NOMO-1 treated with DMSO at 0.1 percent for 48 hours (cell line): ENCODE data around the gene ALDH3A1.
A peak's percentile ranks its signal among the peaks of the same experiment; 100 is the strongest.

Experiments used
- DNase-seq: peaks from one replicate; lab custom pipeline; 2025; ENCODE audit not compliant: unreplicated experiment; lab: John Stamatoyannopoulos, UW

ALDH3A1 gene

DNA sequence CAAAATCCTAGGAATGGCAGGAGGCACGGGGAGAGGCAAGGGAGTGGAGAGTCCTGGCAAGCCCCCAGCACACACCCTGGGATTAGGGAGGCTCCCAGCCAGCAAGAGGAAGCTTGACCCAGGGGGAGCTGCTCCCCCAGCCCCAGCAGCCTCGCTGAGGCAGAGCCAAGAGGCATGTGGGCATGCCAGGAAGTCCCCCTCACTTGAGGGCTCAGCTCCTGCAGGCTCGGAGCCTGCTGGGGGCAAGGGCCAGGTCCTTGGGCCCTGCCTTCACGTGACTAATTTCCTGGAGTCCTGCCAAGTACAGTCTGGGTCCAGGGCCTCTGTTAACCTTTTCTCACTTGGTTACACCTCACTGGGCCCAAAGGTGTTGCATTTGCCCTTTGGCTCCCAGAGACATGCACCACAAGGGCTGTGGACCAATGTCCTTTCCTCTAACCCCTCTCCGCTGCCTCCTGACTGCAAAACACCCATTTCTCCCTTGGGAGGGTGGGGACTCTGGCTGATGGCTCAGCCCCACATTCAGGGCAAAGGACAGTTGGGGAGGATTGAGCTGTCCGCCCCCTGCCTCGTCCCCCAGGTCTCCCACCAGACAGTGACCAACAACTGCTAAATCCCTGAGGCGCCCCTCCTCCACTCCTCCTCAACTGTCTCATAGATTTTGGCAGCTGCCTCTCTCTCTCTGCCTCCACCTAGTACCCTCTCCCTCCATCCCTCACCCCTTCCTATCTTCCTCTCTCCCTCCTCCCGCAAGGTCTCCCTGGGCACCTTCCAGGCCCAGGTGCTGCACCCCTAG lies 27.3 kb downstream of the ALDH3A1 start:
- DNase-seq = no peak

DNA sequence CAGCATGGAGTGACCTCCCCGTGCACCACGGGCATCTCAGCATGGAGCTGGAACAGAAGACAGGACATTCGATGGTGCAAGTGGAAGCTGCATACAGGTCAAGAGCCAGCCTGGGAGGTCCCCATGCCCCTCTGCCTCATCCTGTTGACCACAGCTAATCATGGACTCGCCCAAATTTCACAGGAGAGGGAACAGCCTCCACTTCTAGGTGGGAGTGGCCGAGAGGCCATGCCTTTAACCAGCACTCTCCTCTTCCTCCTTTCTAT lies 28.0 kb downstream of the ALDH3A1 start:
- DNase-seq = peak; percentile 42

DNA sequence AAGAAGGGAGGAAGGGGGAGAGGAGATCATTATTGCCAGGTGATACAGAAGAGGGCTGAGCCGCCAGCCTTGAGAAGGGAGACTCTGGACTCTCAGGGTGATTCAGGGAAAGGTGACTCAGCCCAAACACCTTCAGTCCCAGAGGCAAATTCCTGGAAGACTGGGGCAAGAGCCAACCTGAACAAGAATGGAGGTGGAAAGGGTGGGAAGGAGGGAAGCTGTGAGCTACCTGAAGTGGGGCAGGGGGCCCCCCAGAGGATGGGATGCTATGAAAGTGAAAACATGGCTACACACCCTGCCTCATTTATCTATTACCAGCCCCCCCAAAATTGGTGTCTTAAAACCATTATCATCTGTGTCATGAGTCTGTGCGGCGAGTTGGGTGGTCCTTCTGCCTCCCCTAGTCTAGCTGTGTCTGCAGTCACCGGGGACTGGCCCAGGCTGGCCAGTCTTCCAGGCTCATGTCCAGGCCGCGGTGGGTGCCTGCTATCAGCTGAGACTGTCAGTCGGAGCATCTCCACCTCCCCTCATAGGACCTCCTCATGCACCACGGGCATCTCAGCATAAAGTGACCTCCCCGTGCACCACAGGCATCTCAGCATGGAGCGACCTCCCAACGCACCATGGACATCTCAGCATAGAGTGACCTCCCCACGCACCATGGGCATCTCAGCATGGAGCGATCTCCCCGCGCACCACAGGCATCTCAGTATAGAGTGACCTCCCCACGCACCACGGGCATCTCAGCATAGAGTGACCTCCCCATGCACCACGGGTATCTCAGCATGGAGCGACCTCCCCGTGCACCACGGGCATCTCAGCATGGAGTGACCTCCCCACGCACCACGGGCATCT lies 28.5 kb downstream of the ALDH3A1 start:
- no peak for DNase-seq

DNA sequence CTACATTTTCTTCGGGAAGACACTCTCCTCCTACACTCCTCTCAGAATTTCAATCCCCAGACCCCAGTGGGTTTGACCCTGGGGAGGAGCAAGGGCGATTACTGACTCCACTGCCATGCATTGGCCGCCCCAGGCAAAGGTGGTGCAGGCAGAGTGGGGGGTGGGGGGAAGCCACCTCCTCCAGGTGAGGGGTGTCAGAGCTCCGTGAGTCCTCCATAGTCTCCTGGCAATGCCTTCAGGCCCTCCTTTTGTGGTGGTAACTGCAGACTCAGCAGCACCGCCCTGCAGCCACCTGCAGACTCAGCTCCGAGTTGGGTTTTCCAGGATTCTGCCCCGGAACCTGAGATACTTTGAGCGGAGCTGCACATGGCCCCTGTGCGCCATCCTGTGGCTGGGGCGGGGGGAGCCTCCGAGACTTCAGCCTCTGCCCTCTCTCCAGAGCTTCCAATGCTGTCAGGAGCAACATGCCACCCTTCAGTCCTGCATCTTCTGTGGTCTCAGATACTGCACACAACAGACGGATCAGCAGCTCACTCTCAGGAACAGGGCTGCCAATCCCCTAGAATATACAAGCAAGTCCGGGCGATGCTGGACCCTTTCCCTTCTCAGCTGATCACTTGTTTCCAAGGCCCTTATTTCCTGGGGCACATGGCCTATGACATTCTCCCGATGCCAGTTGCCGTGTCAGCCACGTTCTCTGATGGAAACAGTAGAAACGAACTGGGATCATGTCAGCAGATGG lies 29.3 kb downstream of the ALDH3A1 start:
- no peak for DNase-seq

DNA sequence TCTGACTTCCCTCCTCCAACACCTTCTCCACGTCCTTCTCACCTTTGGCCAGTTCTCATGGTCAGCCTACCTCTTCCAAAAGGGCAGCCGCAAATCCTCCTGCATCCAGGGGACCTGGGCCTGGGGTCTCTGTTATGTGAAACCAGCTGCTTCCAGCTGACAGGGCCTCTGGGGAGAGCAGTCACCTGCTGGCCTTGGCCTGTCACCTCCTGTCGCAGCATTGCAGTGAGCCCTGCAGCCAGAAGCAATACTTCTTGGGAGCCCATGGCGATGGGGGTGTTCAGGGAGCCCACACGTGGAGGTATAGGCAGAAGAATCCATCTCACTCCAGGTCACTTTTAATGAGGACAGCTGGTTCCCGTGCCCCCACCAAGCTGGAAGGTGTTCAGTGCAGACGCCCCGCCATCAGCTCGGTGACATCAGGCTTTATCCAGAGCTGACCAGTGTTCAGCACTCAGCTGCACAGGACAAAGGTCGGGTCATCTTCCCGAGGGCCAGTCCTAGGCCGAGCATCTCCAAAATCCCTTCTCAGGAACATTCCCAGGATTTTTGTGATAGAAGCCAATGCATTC lies 30.0 kb downstream of the ALDH3A1 start:
- no peak for DNase-seq

DNA sequence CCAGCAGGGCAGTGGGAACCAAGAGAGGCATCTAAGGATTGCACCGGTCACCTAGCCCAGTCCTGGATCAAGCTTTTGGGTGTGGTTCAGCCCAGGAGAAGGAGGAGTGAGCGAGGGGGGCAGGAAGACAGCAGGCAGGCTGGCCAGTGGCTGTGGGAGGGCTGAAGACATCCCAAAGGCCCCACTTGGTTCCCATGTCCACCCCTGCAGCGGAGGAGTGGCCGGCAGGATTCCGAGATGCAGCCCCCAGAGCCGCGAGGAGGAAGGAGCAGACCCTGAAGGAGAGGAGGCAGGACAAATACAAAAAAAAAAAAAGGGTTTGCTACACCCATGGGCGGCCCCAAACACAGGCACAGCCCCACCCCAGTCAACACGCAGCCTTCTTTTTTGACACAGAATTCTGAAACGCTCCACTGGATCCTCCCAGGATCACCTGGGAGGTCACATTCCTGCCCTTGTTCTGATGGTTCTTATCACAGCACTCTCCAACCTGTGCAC lies 30.6 kb downstream of the ALDH3A1 start:
- no peak for DNase-seq

DNA sequence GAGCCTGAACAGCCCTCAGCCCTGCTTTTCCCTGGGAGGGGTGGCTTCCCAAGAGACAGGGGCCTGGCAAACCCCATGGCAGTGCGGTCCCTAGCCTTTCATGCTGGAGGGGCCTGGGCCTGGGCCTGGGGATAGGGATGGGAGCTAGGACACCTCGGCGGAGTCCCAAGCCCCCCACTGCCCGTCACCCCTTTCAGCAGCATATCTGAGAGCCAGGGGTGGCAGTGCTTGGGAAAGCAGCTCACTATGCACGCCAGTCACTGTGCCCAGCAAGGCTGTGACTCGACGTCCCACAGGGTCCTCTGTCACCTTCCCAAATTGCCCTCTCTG lies 31.1 kb downstream of the ALDH3A1 start:
- DNase-seq = no peak

DNA sequence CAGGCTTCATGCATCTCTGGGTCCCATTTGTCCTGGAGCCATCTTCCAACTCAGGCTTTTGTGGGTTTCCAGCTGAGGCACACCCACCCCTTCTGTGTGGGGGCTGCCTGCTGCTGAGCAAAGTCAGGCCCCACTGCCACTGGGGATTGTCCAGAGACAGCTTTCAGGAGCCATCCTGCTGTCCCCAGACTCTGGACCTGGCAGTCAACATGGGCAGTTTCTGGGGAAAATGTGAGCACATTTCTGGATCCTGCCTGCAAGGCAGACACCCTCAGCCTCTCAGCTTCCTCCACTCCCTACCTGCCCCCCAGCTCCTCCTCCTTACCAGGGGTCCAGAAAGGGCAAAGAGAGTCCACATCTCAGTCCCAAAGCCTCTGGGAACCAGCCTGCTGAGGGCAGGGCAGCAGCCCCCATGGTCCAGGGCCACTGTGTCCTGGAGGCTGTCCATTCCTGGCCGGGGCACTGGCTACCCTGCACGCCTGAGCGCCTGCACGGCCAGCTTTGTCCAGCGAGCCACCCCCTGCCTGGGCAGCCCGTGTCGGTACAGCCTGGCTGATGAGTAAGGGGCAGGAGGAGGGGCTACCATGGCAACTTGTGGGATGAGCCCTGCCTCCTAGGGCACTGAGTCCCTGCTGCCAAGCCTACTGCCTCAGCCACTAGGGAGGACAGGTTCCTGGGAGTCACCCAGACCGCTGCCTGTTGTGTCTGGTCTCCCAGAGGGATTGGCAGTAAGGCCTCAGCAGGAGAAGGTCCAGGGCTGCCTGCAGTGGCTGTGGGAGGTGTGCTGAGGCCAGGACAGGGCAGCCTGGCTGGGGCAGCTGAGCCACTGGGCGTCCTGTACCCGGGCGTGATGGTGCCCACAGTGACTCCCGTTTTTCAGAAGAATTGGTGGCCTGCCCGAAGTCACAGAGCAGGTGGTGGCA lies 31.7 kb downstream of the ALDH3A1 start, which contains the start of gene SLC47A2:
SLC47A2 (minus strand) TSS at position 477 of the 923 bp plus-strand sequence; CDS start at position 448, 29 bp downstream.
- no peak for DNase-seq

DNA sequence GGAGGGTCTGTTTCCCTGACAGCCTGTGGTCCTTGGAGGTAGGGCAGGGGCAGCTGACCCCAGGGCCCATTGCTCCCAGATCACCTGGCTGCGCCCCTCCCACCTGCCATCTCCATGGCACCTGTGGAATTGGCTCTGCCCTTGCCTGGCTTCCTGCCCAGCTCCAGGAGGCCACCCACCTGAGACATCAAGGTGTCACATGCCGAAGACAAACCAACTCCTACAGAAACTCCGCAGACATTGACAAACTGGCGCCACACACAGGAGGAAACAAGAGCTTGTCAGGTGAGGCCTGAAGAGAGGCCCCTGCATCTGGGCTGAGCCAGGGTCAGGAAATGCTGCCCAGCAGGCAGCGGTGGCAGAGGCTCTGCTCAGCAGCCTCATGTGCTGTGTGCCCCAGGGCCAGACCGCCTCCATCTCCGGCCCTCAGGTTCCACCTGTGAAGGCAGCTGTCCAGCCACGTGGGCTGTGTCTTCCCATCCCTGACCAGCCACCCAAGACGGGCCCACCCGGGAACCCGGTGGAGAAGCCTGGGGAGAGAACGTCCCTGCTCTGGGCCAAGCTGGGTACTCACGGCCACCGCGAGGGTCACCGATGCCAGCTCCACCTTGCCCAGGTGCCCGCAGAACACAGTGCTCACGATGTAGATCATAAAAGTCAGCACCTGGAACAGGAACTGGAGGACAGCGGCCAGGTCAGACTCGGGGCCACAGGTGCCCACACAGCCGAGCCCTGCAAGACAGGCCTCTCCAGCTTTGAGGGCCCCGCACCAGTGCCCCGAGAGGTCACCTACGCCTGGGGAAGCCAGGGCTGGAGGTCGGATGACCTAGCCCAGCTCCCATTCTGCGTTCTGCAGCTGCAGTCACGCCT lies 33.3 kb downstream of the ALDH3A1 start:
- no peak for DNase-seq

DNA sequence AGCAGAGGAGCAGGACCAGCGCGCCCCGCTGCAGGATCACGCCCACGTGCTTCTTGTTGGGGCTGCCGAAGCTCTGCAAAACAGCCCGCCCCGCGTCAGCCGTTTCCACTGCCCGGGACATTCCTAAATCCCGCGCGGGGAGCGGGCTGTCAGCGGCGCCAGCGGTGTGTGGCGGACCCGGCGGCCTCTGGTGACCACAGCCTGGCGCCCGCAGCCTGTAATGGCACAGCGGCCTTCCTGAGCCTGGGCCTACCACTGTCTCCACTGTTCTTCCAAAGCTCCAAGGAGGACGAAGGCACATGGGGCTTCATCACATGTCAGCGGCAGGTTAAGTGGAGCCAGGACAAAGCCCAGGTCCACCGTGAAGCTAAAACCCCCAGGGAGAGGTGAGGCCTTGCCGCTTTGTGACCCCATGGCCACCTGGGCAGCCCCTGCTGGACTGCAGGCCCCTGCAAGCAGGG lies 34.2 kb downstream of the ALDH3A1 start:
- no peak for DNase-seq

DNA sequence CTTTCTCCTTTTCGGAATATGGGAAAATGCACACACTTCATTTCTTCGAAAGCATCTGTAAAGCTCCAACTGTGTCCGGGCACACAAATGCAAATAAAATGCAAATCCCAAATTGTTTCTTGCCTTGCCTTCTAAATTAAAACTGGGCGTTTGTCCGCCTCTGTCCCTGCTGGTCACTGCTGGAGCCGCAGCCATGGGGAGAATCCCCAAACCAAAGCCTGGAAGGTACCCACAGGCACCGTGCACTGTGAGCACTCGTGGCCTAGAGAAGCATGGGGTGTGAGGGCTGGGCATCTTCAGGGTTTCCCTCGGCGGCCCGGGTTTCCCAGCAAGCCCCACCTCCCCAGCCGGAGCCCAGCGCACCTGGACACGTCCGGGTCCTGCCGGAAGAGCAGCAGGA lies 34.6 kb downstream of the ALDH3A1 start:
- DNase-seq = no peak

DNA sequence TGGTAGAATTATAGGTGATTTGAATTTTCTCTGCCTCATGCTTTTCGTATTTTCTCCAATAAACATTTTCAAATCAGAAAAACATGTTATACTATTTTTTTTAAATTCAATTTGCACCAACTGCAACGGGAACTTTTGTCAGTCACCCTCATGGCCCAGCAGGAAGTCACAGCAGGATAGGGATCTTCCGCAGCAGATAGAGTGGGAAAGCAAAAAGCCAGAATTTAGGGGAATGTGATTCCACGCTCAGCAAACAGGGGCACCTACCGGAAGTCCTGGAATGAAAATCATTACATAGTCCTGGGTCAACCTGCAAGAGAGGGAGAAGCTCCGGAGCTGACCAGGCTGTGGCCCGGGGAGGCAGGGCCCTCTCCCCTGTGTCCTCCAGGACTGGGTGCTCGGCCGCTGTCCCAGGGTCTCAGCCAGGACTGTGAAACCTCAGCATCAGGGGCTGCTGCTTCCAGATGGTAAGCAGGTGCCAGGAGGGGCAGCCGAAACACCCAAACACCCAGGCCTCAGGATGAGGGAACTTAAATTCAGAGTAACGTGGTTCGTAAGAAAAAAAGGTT lies 35.6 kb downstream of the ALDH3A1 start:
- no peak for DNase-seq

DNA sequence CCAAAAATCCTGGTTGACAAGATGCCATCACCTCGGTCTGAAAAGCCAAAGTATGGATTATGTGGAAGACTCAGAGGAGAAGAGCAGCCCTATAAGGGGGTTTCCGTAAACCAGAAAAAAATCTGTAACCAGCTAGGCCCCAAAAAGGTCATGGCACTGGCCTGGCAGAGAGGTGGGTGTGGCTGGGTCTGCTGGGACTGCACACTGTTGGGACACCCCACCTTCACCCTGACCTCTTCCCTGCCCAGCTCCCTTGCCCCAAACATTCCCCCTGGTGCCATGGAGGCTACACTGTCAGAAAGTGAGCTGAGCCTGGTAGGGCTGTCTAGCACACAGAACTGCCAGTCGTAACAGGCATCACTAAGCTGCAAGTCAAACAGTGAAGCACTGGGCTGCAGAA lies 38.3 kb downstream of the ALDH3A1 start:
- DNase-seq = no peak

DNA sequence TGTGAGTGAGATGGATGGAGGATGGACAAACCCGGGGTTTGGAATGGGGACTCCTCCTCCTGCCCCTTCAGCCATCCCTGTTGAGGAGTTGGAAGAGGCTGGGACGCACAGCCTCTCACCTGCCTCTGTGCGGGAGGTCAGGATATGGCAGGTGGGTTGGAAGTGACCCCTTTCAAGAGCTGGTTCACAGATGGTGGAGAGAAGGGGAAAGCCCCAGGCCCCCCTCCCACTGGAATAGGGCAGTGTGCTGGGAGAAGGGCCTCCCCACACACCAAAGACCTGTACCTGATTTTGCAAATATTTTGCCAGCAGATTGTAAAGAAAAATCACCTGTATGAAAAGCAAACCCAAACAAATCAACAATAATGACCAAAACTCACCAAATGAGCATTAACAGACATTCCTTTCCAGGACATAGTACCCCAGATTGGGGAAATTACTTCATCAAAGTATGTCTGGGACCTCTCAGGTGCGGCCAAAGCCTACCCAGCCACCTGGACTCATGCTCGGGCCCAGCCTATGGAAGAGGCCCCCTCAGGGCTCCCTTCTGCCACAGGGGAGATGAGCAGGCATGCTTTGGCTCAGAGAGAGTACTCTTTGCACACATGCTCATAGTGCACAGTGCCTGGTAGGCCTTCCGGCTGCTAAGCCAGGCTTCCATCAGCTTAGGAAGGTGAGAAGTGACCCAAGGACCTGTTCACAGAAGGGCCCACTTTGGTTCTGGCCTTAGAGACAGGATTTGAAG lies 39.5 kb downstream of the ALDH3A1 start:
- no peak for DNase-seq

DNA sequence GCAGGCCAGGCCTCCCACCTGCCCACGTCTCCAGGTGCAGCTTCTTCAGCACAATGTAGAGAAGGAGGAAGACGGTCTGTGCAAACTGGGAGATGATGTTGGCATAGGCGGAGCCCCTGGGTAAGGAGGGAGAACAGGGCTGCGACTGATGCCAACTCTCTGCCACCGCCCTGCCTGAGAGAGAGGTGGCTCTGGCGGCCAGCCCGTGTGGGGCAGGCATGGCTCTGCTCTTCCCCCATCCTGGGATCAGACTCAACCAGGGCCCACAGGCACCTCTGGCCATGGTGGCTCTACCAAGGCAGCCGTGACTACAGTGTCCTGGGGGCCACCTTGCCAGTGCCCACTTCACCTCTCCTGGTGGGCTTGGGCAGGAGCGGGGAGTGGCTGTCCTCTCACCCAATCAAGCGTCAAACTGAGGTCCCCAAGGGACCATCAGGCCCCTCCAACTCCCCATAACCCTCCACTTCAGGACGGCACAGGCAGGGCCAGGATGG lies 40.3 kb downstream of the ALDH3A1 start:
- DNase-seq = no peak

DNA sequence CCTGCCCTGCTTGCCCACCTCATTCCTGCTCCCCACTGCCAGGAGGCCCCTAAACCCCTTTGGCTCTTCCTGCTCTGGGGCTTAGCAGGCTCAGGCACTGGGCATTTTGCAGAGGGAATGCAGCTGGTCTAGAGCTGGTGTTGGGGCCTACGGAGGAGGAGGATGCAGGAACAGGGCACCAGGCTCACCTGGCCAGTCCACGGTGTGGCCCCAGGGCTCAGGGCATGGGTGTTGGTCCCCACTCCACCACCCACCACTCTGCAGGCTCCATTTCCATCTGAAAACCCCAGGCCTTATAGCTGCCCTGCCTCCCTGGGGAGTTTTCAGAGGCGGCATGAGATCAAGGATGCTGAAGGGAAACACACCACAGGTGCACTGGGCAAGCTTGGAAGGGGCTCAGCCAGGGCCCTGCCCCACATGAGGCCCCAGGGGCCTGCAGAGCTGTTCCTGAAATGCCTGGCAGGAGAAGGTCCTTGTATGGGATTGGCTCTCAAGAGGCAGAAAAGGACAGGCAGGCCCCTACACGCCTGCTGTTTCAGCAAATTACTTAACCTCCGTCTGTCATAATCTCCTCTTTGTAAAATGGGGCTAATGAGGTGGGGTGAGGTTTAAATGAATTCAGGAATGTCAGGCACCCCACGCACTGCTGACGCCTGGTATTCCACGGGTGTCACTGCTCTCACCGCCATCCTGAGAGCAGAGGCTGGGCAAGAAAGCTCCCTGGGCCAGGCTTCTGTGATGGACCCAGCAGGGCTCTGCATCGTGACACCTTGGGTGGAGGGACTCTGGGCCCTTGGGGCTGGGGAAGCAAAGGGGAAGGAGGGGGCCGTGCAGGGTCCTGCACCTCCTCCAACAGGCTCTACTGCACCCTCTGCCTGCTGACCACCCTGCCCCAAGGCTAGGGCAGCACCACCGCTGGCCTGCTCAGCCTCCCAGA lies 41.0 kb downstream of the ALDH3A1 start:
- DNase-seq = peak; percentile 18
